Endodermal cell (in vitro differentiated cells): Measurements from ENCODE around the gene PCF11. TPM values are rescaled to one million over a fixed set of nuclear protein-coding genes. Genes with fewer than 3 reads are reported as not detected.

ENCODE experiments used
- DNase-seq: peaks from one replicate; pipeline ENCODE4 v3.0.0-alpha.2; 2017
- H3K27ac ChIP-seq: 2 replicates; pipeline ENCODE4 v1.5.1; 2013; ENCODE audit warnings: mild to moderate bottlenecking, low read depth, low read length, moderate library complexity
- H3K27me3 ChIP-seq: 2 replicates; pipeline ENCODE4 v1.6.1; 2013; ENCODE audit warnings: mild to moderate bottlenecking, low read length, moderate library complexity; ENCODE audit not compliant: insufficient read depth, control insufficient read depth, poor library complexity, severe bottlenecking
- H3K36me3 ChIP-seq: 2 replicates; pipeline ENCODE4 v1.7.0; 2013; ENCODE audit warnings: mild to moderate bottlenecking, low read length, moderate library complexity; ENCODE audit not compliant: control insufficient read depth, insufficient read depth
- H3K4me1 ChIP-seq: one replicate; pipeline ENCODE4 v1.7.0; 2013; ENCODE audit warnings: low read length; ENCODE audit not compliant: control insufficient read depth, insufficient read depth
- H3K4me3 ChIP-seq: 2 replicates; pipeline ENCODE4 v1.5.1; 2013; ENCODE audit warnings: mild to moderate bottlenecking, low read length, moderate library complexity
- H3K9ac ChIP-seq: 2 replicates; pipeline ENCODE4 v1.6.1; 2013; ENCODE audit warnings: mild to moderate bottlenecking, low read length, moderate library complexity; ENCODE audit not compliant: poor library complexity, severe bottlenecking; ENCODE audit errors: extremely low read depth
- H3K9me3 ChIP-seq: 2 replicates; pipeline ENCODE4 v1.6.1; 2013; ENCODE audit warnings: mild to moderate bottlenecking, low read length, moderate library complexity; ENCODE audit not compliant: control insufficient read depth
- H3K27ac Mint-ChIP-seq: 2 replicates; pipeline ENCODE4 v1.8.0; 2020; ENCODE audit warnings: mixed read lengths
- H3K27me3 Mint-ChIP-seq: 2 replicates; pipeline ENCODE4 v1.8.0; 2021; ENCODE audit warnings: mild to moderate bottlenecking, mixed read lengths; ENCODE audit not compliant: insufficient read depth
- H3K36me3 Mint-ChIP-seq: 2 replicates; pipeline ENCODE4 v1.8.0; 2020; ENCODE audit warnings: low read depth, mixed read lengths
- H3K4me1 Mint-ChIP-seq: 2 replicates; pipeline ENCODE4 v1.8.0; 2020; ENCODE audit warnings: mixed read lengths
- H3K4me3 Mint-ChIP-seq: 2 replicates; pipeline ENCODE4 v1.8.0; 2020; ENCODE audit warnings: mild to moderate bottlenecking, moderate library complexity, mixed read lengths
- H3K9me3 Mint-ChIP-seq: 2 replicates; pipeline ENCODE4 v1.8.0; 2020; ENCODE audit warnings: mild to moderate bottlenecking, mixed read lengths
- WGBS, 2 experiments: methylation state at CpG; one replicate each; pipeline versions ENCODE4 v1.1.5 to v1.1.7; 2013; ENCODE audit warnings: missing lambda C conversion rate in 2 of 2, mixed read lengths in 1 of 2; ENCODE audit not compliant: insufficient coverage in 1 of 2, insufficient read length in 1 of 2; 5-methylcytosine and 5-hydroxymethylcytosine counted together
- total RNA-seq, 2 donors: library from RNA; stranded (reverse); fragmentation: NEBNext Ultra II Directional in 1 of 2; extraction: Animal tissue kit (Norgen Biotek cat#: 25700) in 1 of 2; gene quantifications; 2 replicates in 1 of 2; 3 replicates in 1 of 2; pipeline ENCODE4 v1.2.1, GENCODE V29; 2021
- TF ChIP-seq, protein P1 (sequence below): fragments of 200-600 bp; sonication (generic); conservative IDR thresholded peaks from 2 replicates; pipeline ENCODE4 v1.5.0; 2021; ENCODE audit warnings: antibody characterized with exemption, mild to moderate bottlenecking

PCF11 gene
- total RNA-seq, 2 donors from 2014 or later = 52.7 to 67.7 TPM

DNA sequence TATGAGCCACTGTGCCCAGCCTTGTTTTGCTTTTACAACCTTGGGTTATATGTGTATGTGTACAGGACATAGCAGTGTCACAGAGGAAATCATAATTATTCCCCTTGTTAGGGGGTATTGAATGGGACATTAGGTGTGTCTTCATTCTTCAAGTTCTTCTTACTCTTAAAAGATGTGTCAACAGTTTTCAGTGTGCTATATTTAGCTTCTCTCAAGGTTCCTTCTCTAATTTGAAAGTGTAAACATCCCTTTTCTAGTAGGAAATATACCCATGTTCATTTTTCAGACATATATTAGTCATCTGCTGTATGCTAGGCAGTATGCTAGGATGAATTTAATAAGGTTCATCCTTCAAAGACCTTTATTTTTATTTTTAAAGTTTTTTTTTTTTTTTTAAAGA, 17.1 kb downstream of the PCF11 start:
- Histone ChIP-seq H3K9me3 (no peaks in the 10 kb centered on the region), H3K27ac (no peak overlapping the region), H3K27me3 (no peaks in the 10 kb centered on the region), H3K9ac (no peak overlapping the region), H3K36me3 (peaks cover 89% of the 10 kb centered on the region), H3K4me3 (no peak overlapping the region), H3K4me1 (no peaks in the 10 kb centered on the region)
- Mint-ChIP-seq H3K4me1 (peaks cover 13% of the 10 kb centered on the region), H3K9me3 (no peaks in the 10 kb centered on the region), H3K27ac (no peak overlapping the region), H3K27me3 (no peaks in the 10 kb centered on the region), H3K36me3 (peaks cover 68% of the 10 kb centered on the region), H3K4me3 (no peak overlapping the region)
- TF ChIP-seq, protein P1, sequence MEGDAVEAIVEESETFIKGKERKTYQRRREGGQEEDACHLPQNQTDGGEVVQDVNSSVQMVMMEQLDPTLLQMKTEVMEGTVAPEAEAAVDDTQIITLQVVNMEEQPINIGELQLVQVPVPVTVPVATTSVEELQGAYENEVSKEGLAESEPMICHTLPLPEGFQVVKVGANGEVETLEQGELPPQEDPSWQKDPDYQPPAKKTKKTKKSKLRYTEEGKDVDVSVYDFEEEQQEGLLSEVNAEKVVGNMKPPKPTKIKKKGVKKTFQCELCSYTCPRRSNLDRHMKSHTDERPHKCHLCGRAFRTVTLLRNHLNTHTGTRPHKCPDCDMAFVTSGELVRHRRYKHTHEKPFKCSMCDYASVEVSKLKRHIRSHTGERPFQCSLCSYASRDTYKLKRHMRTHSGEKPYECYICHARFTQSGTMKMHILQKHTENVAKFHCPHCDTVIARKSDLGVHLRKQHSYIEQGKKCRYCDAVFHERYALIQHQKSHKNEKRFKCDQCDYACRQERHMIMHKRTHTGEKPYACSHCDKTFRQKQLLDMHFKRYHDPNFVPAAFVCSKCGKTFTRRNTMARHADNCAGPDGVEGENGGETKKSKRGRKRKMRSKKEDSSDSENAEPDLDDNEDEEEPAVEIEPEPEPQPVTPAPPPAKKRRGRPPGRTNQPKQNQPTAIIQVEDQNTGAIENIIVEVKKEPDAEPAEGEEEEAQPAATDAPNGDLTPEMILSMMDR = no peak
- DNase-seq = no peak

DNA sequence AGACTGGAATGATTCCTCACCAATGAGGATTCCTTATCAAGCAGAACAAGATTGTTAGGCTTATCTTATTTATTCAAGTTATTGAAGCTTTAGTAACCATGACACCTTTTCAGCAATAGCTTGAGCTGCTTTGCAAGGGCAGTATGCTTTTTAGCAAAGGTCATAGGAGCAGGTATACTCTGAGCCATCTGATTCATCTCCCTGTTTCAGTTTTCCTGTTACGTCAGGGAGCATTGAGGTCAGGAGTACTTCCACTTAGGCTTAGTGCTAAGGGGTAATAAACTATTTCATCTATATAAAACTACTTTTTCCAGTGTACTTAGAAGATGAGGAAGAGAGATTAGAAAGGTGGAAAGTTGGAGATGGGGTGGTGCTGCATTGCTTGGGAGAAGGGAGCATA, 18.9 kb downstream of the PCF11 start:
- no peak overlapping the region for H3K27ac ChIP-seq
- no peaks in the 10 kb centered on the region for H3K9me3 ChIP-seq
- H3K4me3 ChIP-seq = no peak overlapping the region
- Mint-ChIP-seq H3K27ac (no peak overlapping the region), H3K9me3 (no peaks in the 10 kb centered on the region), H3K4me3 (no peak overlapping the region), H3K36me3 (peaks cover 63% of the 10 kb centered on the region), H3K4me1 (peaks cover 2% of the 10 kb centered on the region), H3K27me3 (no peaks in the 10 kb centered on the region)
- no peak overlapping the region for H3K9ac ChIP-seq
- DNase-seq = no peak
- H3K27me3 ChIP-seq = no peaks in the 10 kb centered on the region
- H3K4me1 ChIP-seq = no peaks in the 10 kb centered on the region
- TF ChIP-seq, protein P1 = no peak
- peaks cover 89% of the 10 kb centered on the region for H3K36me3 ChIP-seq
- 90% methylated on average over 1 of the region's 1 CpG; no CpG with 5 or more reads in 1 of the 2 experiments for WGBS, 2 experiments

DNA sequence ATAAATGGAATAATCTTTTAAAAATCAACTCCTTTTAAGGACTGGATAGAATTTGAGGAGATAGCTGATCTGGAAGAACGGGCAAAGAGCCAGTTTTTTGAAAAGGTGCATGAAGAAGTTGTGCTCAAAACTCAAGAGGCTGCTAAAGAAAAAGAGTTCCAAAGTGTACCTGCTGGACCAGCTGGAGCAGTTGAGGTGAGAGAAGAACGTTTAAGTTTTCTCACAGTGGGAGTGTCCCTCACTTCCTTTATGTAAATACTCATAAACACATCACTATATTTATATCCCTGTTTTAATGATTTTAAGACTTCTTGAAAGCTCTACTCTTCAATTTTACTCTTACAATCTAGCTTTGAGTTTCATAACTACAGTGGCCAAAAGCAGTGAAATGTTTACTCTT, 24.9 kb downstream of the PCF11 start:
- peaks cover 89% of the 10 kb centered on the region for H3K36me3 ChIP-seq
- H3K9ac ChIP-seq = no peak overlapping the region
- Mint-ChIP-seq H3K36me3 (peaks cover 63% of the 10 kb centered on the region), H3K4me3 (no peak overlapping the region), H3K27me3 (no peaks in the 10 kb centered on the region), H3K9me3 (no peaks in the 10 kb centered on the region), H3K27ac (no peak overlapping the region), H3K4me1 (no peaks in the 10 kb centered on the region)
- no peaks in the 10 kb centered on the region for H3K9me3 ChIP-seq
- no peak for DNase-seq
- no peak overlapping the region for H3K4me3 ChIP-seq
- no peaks in the 10 kb centered on the region for H3K4me1 ChIP-seq
- H3K27ac ChIP-seq = no peak overlapping the region
- TF ChIP-seq, protein P1 = no peak
- H3K27me3 ChIP-seq = no peaks in the 10 kb centered on the region
- WGBS, 2 experiments = 78 to 99% methylated on average over 1 to 2 of the region's 2 CpGs
